ENCODE data around the gene NPM1.
"Not testable (repeated sequence)": the region's sequence is repeated elsewhere in the genome, so short reads cannot be mapped to it uniquely, and the experiment has no call there.

DNA sequence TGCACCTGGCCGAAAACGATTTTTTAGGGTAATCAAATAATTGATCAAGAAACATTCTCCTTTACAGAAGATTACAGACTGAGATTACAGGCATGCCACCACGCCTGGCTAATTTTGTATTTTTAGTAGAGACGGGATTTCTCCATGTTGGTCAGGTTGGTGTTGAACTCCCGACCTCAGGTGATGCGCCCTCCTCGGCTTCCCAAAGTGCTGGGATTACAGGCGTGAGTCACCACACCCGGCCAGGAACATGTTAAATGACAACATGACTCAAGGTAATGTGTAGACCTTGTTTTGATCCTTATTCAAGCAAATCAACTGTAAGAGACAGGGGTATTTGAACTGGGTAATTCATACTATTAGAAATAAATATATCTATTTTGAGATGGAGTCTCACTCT, 3.2 kb upstream of the NPM1 start:
- not testable (repeated sequence) for TF ChIP-seq POLR2A (IDR thresholded peaks at IDR 0.05)
- TF ChIP-seq, protein P1, sequence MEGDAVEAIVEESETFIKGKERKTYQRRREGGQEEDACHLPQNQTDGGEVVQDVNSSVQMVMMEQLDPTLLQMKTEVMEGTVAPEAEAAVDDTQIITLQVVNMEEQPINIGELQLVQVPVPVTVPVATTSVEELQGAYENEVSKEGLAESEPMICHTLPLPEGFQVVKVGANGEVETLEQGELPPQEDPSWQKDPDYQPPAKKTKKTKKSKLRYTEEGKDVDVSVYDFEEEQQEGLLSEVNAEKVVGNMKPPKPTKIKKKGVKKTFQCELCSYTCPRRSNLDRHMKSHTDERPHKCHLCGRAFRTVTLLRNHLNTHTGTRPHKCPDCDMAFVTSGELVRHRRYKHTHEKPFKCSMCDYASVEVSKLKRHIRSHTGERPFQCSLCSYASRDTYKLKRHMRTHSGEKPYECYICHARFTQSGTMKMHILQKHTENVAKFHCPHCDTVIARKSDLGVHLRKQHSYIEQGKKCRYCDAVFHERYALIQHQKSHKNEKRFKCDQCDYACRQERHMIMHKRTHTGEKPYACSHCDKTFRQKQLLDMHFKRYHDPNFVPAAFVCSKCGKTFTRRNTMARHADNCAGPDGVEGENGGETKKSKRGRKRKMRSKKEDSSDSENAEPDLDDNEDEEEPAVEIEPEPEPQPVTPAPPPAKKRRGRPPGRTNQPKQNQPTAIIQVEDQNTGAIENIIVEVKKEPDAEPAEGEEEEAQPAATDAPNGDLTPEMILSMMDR (IDR thresholded peaks at IDR 0.05): not testable (repeated sequence)

All from lower leg skin (tissue), 3 donors.